ES-I3 (cell line): ENCODE measurements around the gene TXLNB.

Experiments used
- H3K36me3 ChIP-seq: 2 replicates; pipeline ENCODE4 v1.6.1; 2013; ENCODE audit warnings: mild to moderate bottlenecking, low read length, control low read depth, moderate library complexity; ENCODE audit not compliant: insufficient read depth
- H3K4me1 ChIP-seq: 2 replicates; pipeline ENCODE4 v1.6.1; 2013; ENCODE audit warnings: mild to moderate bottlenecking, control low read depth, low read length; ENCODE audit not compliant: insufficient read depth
- H3K9ac ChIP-seq: 2 replicates; pipeline ENCODE4 v1.6.1; 2013; ENCODE audit warnings: low read depth, mild to moderate bottlenecking, low read length, moderate library complexity
- H3K9me3 ChIP-seq: 2 replicates; pipeline ENCODE4 v1.6.1; 2013; ENCODE audit warnings: mild to moderate bottlenecking, low read length, moderate library complexity; ENCODE audit not compliant: control insufficient read depth, insufficient read depth

Gene TXLNB

DNA sequence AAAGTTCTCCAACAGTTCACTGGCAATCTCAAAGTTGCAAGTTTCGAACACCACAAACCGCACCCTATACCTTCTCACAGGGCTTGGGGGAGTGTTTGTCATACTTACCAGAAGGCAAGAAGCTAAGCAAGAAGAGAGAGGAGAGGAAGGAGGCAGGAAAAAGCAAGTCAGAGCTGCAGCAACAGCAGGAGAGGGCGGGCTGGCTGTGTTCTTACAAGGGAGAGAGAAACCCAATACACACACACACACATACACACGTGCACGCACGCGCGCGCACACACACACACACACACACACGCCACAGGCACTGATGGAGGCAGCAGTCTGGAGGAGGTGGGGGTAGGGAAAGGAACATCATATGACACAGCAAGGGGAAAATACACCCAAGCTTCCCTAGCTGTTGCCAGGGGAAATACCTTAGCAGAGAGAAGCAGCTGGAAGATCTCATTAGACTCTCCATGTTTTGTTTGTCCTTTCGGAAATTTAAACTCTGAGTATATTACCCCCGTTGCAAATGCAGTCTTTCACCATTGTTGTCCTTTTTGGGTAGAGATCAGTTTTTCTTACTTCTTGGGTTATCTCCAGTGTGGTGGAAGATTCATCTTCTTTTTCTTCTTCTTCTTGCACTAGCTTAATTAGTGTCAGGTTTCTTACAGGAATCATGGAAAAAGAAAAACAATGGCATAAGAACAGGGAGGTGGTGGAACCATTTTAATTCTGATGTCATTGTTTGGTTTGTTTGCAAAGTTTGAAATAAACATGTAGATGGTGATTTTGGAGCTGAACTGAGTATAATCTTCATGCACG lies at the start of gene TXLNB:
TXLNB (minus strand) TSS at position 186 of the 807 bp plus-strand sequence. CDS start 3,099 bp downstream, outside the sequence.
- no peak within 1 kb of the TSS for H3K9ac ChIP-seq
- H3K9me3 ChIP-seq, result no peaks in the 10 kb centered on the region
- no peaks in the 10 kb centered on the region for H3K36me3 ChIP-seq
- H3K4me1 ChIP-seq, result 0 out of 2 replicates have a peak, but pooled peaks cover 6% of the 10 kb centered on the region

DNA sequence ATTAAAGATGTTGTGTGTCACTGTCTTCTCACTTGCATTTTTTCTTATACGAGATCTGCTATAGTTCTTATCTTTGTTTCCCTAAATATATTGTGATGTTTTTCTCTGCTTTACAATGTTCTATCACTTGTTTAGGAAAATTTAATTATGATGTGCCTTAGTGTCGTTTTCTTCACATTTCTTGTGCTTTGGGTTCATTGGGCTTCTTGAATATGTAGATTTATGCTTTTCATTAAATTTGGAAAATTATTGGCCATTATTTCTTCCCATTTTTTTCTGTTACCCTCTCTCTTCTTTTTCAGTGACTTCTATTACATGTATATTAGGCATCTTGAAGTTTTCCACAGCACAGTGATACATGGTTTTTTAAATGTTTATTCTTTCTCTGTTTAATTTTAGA lies 49.3 kb upstream of the TXLNB start:
- H3K4me1 ChIP-seq, result peaks cover 6% of the 10 kb centered on the region
- no peaks in the 10 kb centered on the region for H3K36me3 ChIP-seq
- no peak overlapping the region for H3K9ac ChIP-seq
- H3K9me3 ChIP-seq, result no peaks in the 10 kb centered on the region; the same call in 1 of the 2 replicates

DNA sequence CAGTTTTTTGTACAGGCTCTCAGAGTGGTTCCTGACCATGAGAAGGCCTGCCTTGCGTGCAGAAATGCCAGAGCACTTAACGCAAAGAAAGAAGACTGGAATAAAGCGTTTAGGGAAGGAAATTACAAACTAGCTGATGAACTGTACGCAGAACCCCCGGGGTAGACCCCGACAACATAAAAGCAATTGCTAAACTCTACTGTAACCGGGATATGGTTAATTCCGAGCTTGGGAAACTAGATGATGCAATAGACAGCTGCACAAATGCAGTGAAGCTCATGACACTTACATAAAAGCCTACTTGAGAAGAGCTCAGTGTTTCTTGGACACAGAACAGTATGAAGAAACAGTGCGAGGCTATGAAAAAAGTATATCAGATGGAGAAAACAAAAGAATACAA lies 47.0 kb upstream of the TXLNB start:
- no peaks in the 10 kb centered on the region; the same call in 1 of the 2 replicates for H3K9me3 ChIP-seq
- H3K9ac ChIP-seq, result no peak overlapping the region
- H3K4me1 ChIP-seq, result 0 out of 2 replicates have a peak, but pooled peaks cover 4% of the 10 kb centered on the region
- H3K36me3 ChIP-seq, result no peaks in the 10 kb centered on the region

DNA sequence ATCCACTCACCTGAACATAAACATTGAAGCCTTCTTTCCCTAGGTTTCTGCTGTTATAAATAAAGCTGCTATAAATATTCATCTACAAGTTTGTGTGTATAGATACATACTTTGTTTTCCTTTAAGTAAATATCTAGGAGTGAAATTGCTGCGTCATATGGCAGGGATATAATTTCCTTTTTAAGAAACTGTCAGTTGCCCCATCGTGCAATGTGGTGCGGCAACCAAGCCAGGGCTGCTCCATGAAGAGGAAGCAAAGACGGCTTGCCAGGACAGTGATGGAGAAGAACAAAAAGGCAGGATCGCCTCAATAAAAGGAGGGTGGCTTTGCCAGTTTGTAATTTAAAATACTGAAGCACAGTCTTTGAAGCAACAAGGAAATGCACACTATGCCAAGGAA lies 46.0 kb upstream of the TXLNB start:
- Histone ChIP-seq H3K36me3 (no peaks in the 10 kb centered on the region), H3K4me1 (0 out of 2 replicates have a peak, but pooled peaks cover 4% of the 10 kb centered on the region), H3K9me3 (no peaks in the 10 kb centered on the region; the same call in 1 of the 2 replicates), H3K9ac (no peak overlapping the region)

DNA sequence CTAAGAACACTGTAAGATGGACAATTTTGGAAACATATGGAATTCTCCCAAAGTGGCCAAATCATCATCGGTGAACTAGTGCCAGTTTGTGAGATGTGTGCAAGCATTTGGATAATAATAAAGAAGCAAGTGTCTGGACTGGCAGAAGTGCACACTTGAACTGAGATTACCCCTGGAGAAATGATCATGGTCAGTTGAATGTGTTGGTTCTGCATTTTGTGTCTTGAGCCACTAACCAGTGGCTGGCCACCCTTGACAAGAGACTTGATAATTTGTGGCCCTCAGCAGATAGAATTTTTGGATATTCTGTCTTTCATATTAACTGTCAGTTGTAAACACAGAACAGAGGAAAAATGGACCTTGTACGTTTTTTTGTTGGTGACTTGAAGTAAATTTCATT lies 45.2 kb upstream of the TXLNB start:
- H3K36me3 ChIP-seq, result no peaks in the 10 kb centered on the region
- 0 out of 2 replicates have a peak, but pooled peaks cover 4% of the 10 kb centered on the region for H3K4me1 ChIP-seq
- no peak overlapping the region for H3K9ac ChIP-seq
- no peaks in the 10 kb centered on the region for H3K9me3 ChIP-seq

DNA sequence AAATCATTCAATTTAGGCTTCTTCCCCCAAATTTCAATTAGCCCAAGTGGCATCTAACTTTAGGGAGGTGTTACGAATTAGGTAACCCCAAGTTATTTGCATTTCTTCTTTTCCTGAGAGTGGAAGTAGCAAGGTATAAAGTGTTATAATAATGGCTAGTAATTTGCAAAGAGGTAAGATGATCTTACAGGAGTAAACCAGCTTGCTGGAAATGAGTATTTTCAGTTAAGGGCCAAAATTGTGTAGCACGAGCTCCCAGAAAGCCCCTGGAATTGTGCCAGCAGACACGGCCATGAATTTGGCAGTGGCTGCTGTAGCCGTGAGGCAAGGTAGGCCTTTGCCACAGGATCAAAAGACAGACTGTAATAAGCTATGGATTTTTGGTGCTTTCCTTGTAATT lies 44.7 kb upstream of the TXLNB start:
- 0 out of 2 replicates have a peak, but pooled peaks cover 4% of the 10 kb centered on the region for H3K4me1 ChIP-seq
- H3K36me3 ChIP-seq, result no peaks in the 10 kb centered on the region
- H3K9ac ChIP-seq, result no peak overlapping the region
- H3K9me3 ChIP-seq, result no peaks in the 10 kb centered on the region

DNA sequence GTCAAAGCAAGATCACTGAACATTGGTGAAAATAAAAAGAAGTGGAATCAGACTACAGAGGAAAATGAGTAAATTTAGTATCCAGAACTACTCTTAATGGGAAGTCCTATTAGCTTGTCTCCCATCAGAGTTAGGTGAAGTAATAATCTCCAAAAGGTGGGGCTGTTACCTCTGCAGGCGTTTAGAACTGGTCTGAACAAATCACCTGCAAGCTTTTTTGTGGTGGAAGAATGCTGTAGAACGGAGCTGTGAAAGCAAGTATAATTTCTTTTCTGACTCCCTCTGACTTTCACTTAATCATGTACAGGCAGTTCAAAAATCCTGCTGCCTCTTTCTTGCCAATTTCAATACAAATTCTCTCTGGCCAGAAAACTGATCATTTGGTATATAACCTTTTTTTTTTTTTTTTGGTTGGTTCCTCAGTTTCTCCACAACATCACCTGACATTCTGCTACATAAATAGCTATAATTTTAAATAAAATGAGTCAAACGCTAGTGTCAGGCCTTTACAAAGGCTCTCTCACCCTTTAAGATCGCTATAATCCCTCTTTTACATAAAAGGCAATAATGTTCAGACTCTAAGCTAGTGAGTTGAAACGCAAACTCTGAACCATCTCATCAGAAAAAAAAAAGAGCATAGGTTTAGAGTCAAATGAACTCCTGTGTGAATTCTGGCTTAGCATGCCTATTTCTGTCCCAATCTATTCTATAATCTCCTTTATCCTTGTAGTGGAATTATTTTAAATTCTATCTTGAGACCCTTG lies 43.8 kb upstream of the TXLNB start:
- Histone ChIP-seq H3K36me3 (no peaks in the 10 kb centered on the region), H3K9me3 (no peaks in the 10 kb centered on the region), H3K9ac (no peak overlapping the region), H3K4me1 (0 out of 2 replicates have a peak, but pooled peaks cover 4% of the 10 kb centered on the region)

DNA sequence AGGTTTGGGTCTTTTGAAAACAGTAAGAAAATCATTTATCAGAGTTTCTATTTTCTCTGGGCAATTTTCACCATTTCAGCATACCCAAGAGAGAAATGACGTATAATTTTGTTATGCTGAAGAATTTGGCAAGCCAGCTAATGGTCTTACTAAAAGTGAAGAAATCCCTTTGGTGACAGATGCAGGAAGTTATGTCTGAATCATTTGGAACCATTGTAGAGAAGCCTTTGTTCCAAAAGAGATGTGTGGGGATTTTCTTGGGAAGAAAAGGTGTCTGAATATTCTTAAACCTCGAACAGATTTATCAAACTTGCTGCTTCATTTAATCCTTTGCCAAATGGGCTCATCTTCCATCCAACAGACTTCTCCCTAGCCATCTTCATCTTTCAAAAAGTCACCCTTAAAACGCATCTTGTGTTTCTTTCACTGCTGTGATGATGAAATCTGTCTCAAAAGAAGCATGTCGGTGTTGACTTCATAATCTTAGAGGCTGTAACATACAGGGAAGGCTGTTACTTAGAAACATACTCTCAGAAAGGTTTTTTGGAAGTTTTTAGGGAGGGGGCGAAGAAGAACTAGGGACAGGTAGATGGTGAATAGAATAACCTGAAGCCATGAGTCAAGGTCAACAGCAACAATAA lies 43.1 kb upstream of the TXLNB start:
- Histone ChIP-seq H3K9ac (no peak overlapping the region), H3K9me3 (no peaks in the 10 kb centered on the region), H3K4me1 (0 out of 2 replicates have a peak, but pooled peaks cover 4% of the 10 kb centered on the region), H3K36me3 (no peaks in the 10 kb centered on the region)

DNA sequence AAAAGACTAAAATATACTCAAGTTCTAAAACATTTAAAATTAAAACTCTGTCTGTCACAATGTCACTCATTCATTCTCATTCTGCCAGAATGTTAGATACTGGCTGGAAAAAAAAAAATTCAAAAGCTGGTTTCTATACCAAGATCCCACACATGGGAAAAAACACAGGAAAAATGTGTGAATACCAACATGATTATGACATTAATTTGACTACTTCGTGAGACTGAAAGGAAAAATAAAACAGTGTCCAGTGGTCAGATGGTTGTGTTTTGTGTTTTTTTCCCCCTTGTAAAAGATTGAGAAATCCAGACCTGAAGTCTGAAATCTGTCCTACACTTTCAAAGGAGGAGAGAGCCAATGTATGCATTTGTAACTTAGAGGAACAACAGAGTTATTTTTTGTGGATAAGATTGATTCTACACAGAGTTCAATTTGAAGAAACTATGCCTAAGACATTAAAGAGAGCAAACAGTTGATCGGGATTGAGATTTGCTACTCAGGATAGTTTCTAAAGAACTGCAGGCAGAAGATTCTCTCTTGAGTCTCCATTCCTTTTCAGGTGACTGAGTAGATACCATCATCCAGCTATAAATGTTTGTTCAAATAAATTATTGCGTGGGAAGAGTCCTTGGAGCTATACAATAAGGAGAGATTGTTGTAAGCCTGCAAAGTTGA lies 39.2 kb upstream of the TXLNB start:
- 0 out of 2 replicates have a peak, but pooled peaks cover 4% of the 10 kb centered on the region for H3K4me1 ChIP-seq
- no peaks in the 10 kb centered on the region for H3K9me3 ChIP-seq
- H3K36me3 ChIP-seq, result no peaks in the 10 kb centered on the region
- H3K9ac ChIP-seq, result no peak overlapping the region

DNA sequence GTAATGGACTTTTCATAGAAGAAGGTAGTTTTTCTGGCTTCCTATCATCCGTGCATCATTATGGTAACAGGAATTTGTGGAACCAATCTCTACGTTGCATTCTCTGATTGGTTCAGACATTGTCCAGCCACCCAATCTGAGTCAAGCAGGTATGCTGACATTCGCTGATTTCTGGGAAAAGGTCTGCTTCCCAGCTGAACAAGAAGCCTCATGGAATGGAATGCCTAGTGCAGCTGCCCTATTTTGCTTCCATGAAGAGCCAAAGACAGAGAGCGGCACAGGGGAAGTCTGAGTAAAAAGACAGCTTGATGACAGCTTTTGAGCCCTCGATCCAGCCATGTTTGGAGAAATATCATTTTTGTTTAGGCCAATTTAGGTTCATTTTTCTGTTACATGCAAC lies 38.5 kb upstream of the TXLNB start:
- Histone ChIP-seq H3K4me1 (0 out of 2 replicates have a peak, but pooled peaks cover 4% of the 10 kb centered on the region), H3K9me3 (no peaks in the 10 kb centered on the region), H3K9ac (no peak overlapping the region), H3K36me3 (no peaks in the 10 kb centered on the region)

DNA sequence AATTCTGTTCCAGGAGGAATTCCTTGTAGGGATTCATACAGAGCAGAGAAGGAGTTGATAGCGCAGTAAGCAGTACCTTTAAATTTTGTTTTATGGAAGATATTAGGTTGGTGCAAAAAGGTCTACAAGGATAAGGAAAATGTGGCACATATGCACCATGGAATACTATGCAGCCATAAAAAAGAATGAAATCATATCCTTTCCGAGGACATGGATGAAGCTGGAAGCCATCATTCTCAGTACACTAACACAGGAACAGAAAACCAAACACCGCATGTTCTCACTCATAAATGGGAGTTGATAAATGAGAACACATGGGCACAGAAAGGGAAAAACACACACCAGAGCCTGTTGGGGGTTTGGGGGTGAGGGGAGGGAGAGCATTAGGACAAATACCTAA lies 37.4 kb upstream of the TXLNB start:
- no peaks in the 10 kb centered on the region for H3K9me3 ChIP-seq
- no peaks in the 10 kb centered on the region for H3K4me1 ChIP-seq
- no peaks in the 10 kb centered on the region for H3K36me3 ChIP-seq
- no peak overlapping the region for H3K9ac ChIP-seq

DNA sequence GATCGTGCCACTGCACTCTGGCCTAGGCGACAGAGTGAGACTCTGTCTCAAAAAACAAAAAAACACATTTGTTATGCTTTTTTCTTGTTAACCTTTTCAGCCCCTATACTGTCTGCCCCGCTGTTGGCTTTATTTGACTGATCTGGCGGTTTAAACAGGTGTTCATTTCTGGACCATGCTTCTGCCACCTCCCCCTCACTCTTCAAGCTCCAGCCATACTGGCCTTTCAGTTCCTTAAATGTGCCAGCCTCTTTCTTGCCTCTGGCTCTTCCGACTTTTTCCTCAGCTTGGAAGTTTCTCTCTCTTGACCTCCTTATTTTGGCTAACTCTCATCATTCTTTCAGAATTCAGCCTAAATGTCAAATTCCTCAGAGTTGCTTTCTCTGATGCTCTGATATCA lies 35.2 kb upstream of the TXLNB start:
- Histone ChIP-seq H3K9ac (no peak overlapping the region), H3K9me3 (no peaks in the 10 kb centered on the region), H3K36me3 (no peaks in the 10 kb centered on the region), H3K4me1 (0 out of 2 replicates have a peak, but pooled peaks cover 4% of the 10 kb centered on the region)

DNA sequence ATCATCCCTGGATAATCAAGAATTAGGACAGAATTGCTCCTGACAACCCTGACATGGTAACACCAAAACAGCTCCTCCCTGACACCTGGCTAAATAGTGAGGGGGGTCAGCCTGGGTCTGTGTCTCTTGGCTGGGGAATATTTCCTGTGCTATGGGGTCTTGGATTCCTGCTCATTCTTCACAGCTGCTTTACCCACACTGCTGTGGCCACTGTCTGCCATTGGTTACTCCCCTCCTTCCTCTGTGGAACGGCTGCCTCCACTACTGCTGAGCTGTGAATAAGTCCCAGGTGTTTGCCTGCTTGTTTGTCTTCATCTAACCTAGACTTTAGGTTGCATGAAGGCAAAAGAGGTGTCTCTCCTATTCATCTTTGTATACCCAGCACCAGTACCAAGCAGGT lies 33.9 kb upstream of the TXLNB start:
- Histone ChIP-seq H3K4me1 (0 out of 2 replicates have a peak, but pooled peaks cover 4% of the 10 kb centered on the region), H3K36me3 (no peaks in the 10 kb centered on the region), H3K9ac (no peak overlapping the region), H3K9me3 (no peaks in the 10 kb centered on the region)

DNA sequence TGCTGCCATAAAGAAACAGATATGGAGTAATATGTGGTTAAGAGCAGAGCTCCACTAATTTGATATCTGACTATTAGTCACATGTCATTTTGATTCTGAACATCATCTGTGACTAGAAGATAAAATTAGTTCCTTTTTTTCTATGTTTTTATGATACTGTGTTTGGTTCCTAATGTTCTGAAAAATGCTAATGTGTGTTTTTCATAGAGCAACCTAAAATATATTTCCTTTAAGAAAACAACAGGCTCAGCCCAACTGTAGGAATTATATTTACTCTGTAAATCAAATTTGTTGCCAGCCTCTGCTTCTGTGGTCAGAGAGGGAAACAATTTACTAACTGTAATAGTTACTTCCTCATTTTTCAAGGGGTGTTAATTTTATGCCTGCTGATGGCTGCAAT lies 33.3 kb upstream of the TXLNB start:
- H3K9ac ChIP-seq, result no peak overlapping the region
- H3K36me3 ChIP-seq, result no peaks in the 10 kb centered on the region
- 0 out of 2 replicates have a peak, but pooled peaks cover 4% of the 10 kb centered on the region for H3K4me1 ChIP-seq
- H3K9me3 ChIP-seq, result no peaks in the 10 kb centered on the region
